ENCODE results near the gene LYRM7. TPM values are rescaled to one million over a fixed set of nuclear protein-coding genes. Genes with fewer than 3 reads are reported as not detected.

The LYRM7 gene
- total and polyA plus RNA-seq, 2 donors, result 5.5 to 8.8 TPM

DNA sequence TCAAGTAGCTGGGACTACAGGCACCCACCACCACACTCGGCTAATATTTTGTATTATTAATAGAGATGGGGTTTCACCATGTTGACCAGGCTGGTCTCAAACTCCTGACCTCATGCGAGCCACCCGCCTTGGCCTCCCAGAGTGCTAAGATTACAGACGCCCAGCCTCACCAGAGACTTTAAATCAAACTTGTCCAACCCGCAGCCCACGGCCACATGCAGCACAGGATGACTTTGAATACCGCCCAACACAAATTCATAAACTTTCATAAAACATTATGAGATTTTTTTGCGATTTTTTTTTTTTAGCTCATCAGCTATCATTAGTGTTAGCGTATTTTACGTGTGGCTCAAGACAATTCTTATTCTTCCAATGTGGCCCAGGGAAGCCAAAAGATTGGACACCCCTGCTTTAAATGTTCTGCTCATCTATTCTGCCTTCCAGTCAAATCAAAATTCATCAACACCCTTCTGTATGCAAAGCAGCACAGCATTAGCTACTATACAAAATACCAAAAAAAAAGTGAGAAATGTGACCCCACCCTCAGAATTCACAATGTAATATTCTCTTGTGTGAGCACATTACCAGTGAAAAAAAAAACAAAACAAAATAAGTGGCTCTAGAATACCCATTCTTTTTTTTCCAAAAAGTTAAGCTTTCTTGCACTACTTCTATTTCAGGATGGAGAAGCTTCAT, 50.4 kb downstream of the LYRM7 start:
- no peak for DNase-seq (ENCODE audit: low read depth in 6 of 9, low spot score in 9 of 9)
- H3K4me3 ChIP-seq (ENCODE audit: low read length in 2 of 2), result no peak overlapping the region
- H3K36me3 ChIP-seq (ENCODE audit: control insufficient read depth in 2 of 2, insufficient read depth in 2 of 2, low read length in 1 of 2), result no peaks in the 10 kb centered on the region
- no peaks in the 10 kb centered on the region for H3K4me1 ChIP-seq (ENCODE audit: control insufficient read depth in 2 of 2, insufficient read depth in 2 of 2, low read length in 2 of 2)
- WGBS, result 98% methylated on average over 10 of the region's 10 CpGs
- no peak overlapping the region for H3K27ac ChIP-seq (ENCODE audit: low read depth in 1 of 2, low read length in 1 of 2)
- no peaks in the 10 kb centered on the region for H3K27me3 ChIP-seq (ENCODE audit: control insufficient read depth in 2 of 2, insufficient read depth in 1 of 2, low read length in 1 of 2)
- H3K9me3 ChIP-seq (ENCODE audit: control insufficient read depth in 2 of 2, insufficient read depth in 1 of 2, low read length in 1 of 2), result no peaks in the 10 kb centered on the region

GRCh38 chr5:131221888-131222287, 51.1 kb downstream of the LYRM7 start:
- no peak overlapping the region for H3K27ac ChIP-seq (ENCODE audit: low read depth in 1 of 2, low read length in 1 of 2)
- no peak overlapping the region for H3K4me3 ChIP-seq (ENCODE audit: low read length in 2 of 2)
- no peaks in the 10 kb centered on the region for H3K36me3 ChIP-seq (ENCODE audit: control insufficient read depth in 2 of 2, insufficient read depth in 2 of 2, low read length in 1 of 2)
- no peak for DNase-seq (ENCODE audit: low read depth in 6 of 9, low spot score in 9 of 9)
- H3K27me3 ChIP-seq (ENCODE audit: control insufficient read depth in 2 of 2, insufficient read depth in 1 of 2, low read length in 1 of 2), result no peaks in the 10 kb centered on the region
- no peaks in the 10 kb centered on the region for H3K9me3 ChIP-seq (ENCODE audit: control insufficient read depth in 2 of 2, insufficient read depth in 1 of 2, low read length in 1 of 2)
- H3K4me1 ChIP-seq (ENCODE audit: control insufficient read depth in 2 of 2, insufficient read depth in 2 of 2, low read length in 2 of 2), result no peaks in the 10 kb centered on the region

DNA sequence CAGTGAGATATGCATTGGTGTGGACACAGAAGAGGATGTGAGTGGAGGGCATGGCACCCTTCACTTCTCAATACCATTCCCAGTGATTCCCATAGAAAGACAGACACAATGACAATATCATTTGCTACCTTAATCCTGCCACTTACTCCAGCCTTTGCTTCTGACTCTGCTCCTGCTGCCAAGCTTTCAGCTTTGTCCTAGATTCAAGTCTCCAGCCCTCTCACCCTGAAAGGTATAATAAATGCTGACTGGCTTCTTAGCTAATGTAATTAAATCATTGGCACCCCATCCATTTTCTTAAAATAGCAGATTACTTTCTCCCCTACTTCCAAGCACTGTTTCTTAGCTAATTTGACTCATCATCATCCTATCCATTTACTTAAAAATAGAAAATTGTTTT, 52.0 kb downstream of the LYRM7 start:
- DNase-seq (ENCODE audit: low read depth in 6 of 9, low spot score in 9 of 9), result no peak
- Histone ChIP-seq H3K4me1 (ENCODE audit: control insufficient read depth in 2 of 2, insufficient read depth in 2 of 2, low read length in 2 of 2) (no peaks in the 10 kb centered on the region), H3K27ac (ENCODE audit: low read depth in 1 of 2, low read length in 1 of 2) (no peak overlapping the region), H3K4me3 (ENCODE audit: low read length in 2 of 2) (no peak overlapping the region), H3K9me3 (ENCODE audit: control insufficient read depth in 2 of 2, insufficient read depth in 1 of 2, low read length in 1 of 2) (no peaks in the 10 kb centered on the region), H3K27me3 (ENCODE audit: control insufficient read depth in 2 of 2, insufficient read depth in 1 of 2, low read length in 1 of 2) (no peaks in the 10 kb centered on the region), H3K36me3 (ENCODE audit: control insufficient read depth in 2 of 2, insufficient read depth in 2 of 2, low read length in 1 of 2) (no peaks in the 10 kb centered on the region)

GRCh38 chr5:131223751-131224386, 53.1 kb downstream of the LYRM7 start:
- H3K9me3 ChIP-seq (ENCODE audit: control insufficient read depth in 2 of 2, insufficient read depth in 1 of 2, low read length in 1 of 2), result no peaks in the 10 kb centered on the region
- WGBS, result 96% methylated on average over 2 of the region's 2 CpGs

DNA sequence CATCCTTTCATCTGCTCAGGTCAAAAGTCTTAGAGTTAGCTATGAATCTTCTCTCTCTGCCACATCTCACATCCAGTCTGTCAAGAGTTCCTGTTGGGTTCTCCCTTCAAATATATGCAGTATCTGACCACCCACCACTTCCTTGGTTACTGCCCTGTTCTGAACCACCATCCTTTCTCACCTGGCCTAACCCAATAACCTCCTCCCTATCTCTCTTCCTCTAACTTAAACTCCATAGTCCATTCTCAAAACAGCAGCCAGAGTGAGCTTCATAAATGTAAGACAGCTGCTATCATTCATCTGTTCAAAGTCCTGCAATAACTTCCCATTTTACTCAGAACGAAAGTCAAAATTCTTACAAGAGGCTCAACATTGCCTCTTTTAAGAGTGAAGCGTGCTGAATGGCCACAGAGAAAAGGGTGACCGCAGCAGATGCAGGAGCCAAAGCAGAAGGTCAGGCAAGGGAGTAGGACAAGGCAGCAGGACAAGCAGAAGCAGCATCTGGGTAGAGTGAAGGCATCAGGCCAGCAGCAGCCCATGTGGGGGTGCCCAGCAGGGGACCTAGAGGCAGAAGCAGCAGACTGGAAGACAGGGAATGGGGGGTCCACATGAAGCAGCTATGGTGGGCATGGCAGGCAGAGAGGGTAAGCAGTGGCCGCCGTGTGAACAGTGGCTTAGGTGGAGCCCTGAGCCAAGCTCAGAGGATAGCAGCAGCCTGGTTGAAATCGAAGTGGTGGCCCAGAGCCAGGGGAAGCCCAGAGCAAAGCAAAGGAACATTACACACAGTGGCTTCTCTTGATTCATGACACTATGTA, 53.9 kb downstream of the LYRM7 start:
- H3K36me3 ChIP-seq (ENCODE audit: control insufficient read depth in 2 of 2, insufficient read depth in 2 of 2, low read length in 1 of 2), result no peaks in the 10 kb centered on the region
- peak in 1 of 9 donors; percentile 33 for DNase-seq (ENCODE audit: low read depth in 6 of 9, low spot score in 9 of 9)
- H3K4me3 ChIP-seq (ENCODE audit: low read length in 2 of 2), result no peak overlapping the region
- H3K4me1 ChIP-seq (ENCODE audit: control insufficient read depth in 2 of 2, insufficient read depth in 2 of 2, low read length in 2 of 2), result no peaks in the 10 kb centered on the region
- no peak overlapping the region for H3K27ac ChIP-seq (ENCODE audit: low read depth in 1 of 2, low read length in 1 of 2)
- no peaks in the 10 kb centered on the region for H3K9me3 ChIP-seq (ENCODE audit: control insufficient read depth in 2 of 2, insufficient read depth in 1 of 2, low read length in 1 of 2)
- H3K27me3 ChIP-seq (ENCODE audit: control insufficient read depth in 2 of 2, insufficient read depth in 1 of 2, low read length in 1 of 2), result no peaks in the 10 kb centered on the region
- 67% methylated on average over 6 of the region's 6 CpGs for WGBS

More at GRCh38 chr5:131223751-131224386, 53.1 kb downstream of the LYRM7 start:
- no peaks in the 10 kb centered on the region for H3K27me3 ChIP-seq (ENCODE audit: control insufficient read depth in 2 of 2, insufficient read depth in 1 of 2, low read length in 1 of 2)
- no peak overlapping the region for H3K4me3 ChIP-seq (ENCODE audit: low read length in 2 of 2)
- no peak for DNase-seq (ENCODE audit: low read depth in 6 of 9, low spot score in 9 of 9)
- H3K36me3 ChIP-seq (ENCODE audit: control insufficient read depth in 2 of 2, insufficient read depth in 2 of 2, low read length in 1 of 2), result no peaks in the 10 kb centered on the region
- no peak overlapping the region for H3K27ac ChIP-seq (ENCODE audit: low read depth in 1 of 2, low read length in 1 of 2)
- no peaks in the 10 kb centered on the region for H3K4me1 ChIP-seq (ENCODE audit: control insufficient read depth in 2 of 2, insufficient read depth in 2 of 2, low read length in 2 of 2)

DNA sequence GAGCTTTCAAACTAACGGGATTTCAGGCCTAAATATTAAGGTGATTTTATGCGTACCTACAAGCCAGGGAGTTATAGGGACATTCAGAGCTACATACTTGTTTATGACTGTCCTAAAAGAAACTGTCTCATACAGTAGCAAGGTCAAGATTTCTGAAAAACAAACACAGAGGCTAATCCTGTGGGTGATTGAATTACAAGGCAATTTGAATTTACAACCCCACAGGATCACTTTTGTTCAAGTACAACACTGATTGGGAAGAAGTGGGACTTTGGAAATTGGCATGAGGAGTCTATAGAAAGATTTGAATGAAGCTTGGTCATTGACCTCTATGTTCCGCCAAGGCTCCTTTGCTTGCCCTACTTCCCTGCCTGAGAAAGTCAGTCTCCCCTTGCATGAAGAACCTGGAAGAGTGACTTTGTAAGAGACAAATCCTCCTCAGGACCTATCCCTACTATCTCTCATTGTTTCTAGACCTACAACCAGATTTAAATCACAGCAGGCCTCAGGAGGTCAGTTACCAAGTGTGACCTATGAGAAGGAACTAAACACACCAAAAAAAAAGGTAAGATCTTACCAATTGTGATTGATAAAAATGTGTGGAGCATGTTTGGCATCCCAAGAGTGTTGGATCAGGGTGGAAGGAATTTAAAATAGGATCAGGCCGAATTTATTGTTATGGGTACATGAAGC, 54.7 kb downstream of the LYRM7 start:
- WGBS, result 86% methylated on average over 4 of the region's 4 CpGs
- Histone ChIP-seq H3K36me3 (ENCODE audit: control insufficient read depth in 2 of 2, insufficient read depth in 2 of 2, low read length in 1 of 2) (no peaks in the 10 kb centered on the region), H3K27me3 (ENCODE audit: control insufficient read depth in 2 of 2, insufficient read depth in 1 of 2, low read length in 1 of 2) (no peaks in the 10 kb centered on the region), H3K9me3 (ENCODE audit: control insufficient read depth in 2 of 2, insufficient read depth in 1 of 2, low read length in 1 of 2) (no peaks in the 10 kb centered on the region), H3K4me3 (ENCODE audit: low read length in 2 of 2) (no peak overlapping the region), H3K4me1 (ENCODE audit: control insufficient read depth in 2 of 2, insufficient read depth in 2 of 2, low read length in 2 of 2) (no peaks in the 10 kb centered on the region), H3K27ac (ENCODE audit: low read depth in 1 of 2, low read length in 1 of 2) (no peak overlapping the region)
- no peak for DNase-seq (ENCODE audit: low read depth in 6 of 9, low spot score in 9 of 9)

DNA sequence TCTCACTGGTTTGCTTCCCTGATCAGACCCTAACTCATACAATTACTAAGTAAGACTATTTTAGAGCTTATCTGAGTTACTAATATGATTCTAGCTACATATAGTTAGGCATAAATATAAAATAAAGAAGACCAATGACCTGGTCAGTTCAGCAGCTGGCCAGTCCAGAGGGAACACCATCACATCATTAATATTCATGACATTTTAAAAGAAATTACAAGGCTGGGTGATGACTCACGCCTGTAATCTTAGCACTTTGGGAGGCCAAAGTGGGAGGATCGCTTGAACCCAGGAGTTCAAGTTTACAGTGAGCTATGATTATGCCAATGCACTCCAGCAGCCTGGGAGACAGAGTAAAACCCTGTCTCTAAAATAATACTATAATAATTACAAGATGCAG, 56.2 kb downstream of the LYRM7 start:
- no peak for DNase-seq (ENCODE audit: low read depth in 6 of 9, low spot score in 9 of 9)
- 96% methylated on average over 2 of the region's 2 CpGs for WGBS
- no peak overlapping the region for H3K27ac ChIP-seq (ENCODE audit: low read depth in 1 of 2, low read length in 1 of 2)
- no peaks in the 10 kb centered on the region for H3K27me3 ChIP-seq (ENCODE audit: control insufficient read depth in 2 of 2, insufficient read depth in 1 of 2, low read length in 1 of 2)
- H3K36me3 ChIP-seq (ENCODE audit: control insufficient read depth in 2 of 2, insufficient read depth in 2 of 2, low read length in 1 of 2), result no peaks in the 10 kb centered on the region
- H3K4me1 ChIP-seq (ENCODE audit: control insufficient read depth in 2 of 2, insufficient read depth in 2 of 2, low read length in 2 of 2), result no peaks in the 10 kb centered on the region
- no peak overlapping the region for H3K4me3 ChIP-seq (ENCODE audit: low read length in 2 of 2)
- no peaks in the 10 kb centered on the region for H3K9me3 ChIP-seq (ENCODE audit: control insufficient read depth in 2 of 2, insufficient read depth in 1 of 2, low read length in 1 of 2)

GRCh38 chr5:131228646-131229045, 57.9 kb downstream of the LYRM7 start:
- WGBS, result 80% methylated on average over 1 of the region's 1 CpG
- no peaks in the 10 kb centered on the region for H3K4me1 ChIP-seq (ENCODE audit: control insufficient read depth in 2 of 2, insufficient read depth in 2 of 2, low read length in 2 of 2)
- no peaks in the 10 kb centered on the region for H3K36me3 ChIP-seq (ENCODE audit: control insufficient read depth in 2 of 2, insufficient read depth in 2 of 2, low read length in 1 of 2)
- H3K27ac ChIP-seq (ENCODE audit: low read depth in 1 of 2, low read length in 1 of 2), result no peak overlapping the region
- DNase-seq (ENCODE audit: low read depth in 6 of 9, low spot score in 9 of 9), result no peak
- no peak overlapping the region for H3K4me3 ChIP-seq (ENCODE audit: low read length in 2 of 2)
- H3K9me3 ChIP-seq (ENCODE audit: control insufficient read depth in 2 of 2, insufficient read depth in 1 of 2, low read length in 1 of 2), result no peaks in the 10 kb centered on the region
- no peaks in the 10 kb centered on the region for H3K27me3 ChIP-seq (ENCODE audit: control insufficient read depth in 2 of 2, insufficient read depth in 1 of 2, low read length in 1 of 2)

- Histone ChIP-seq H3K27me3 (ENCODE audit: control insufficient read depth in 2 of 2, insufficient read depth in 1 of 2, low read length in 1 of 2) (no peaks in the 10 kb centered on the region), H3K27ac (ENCODE audit: low read depth in 1 of 2, low read length in 1 of 2) (no peak overlapping the region), H3K36me3 (ENCODE audit: control insufficient read depth in 2 of 2, insufficient read depth in 2 of 2, low read length in 1 of 2) (no peaks in the 10 kb centered on the region), H3K4me3 (ENCODE audit: low read length in 2 of 2) (no peak overlapping the region), H3K9me3 (ENCODE audit: control insufficient read depth in 2 of 2, insufficient read depth in 1 of 2, low read length in 1 of 2) (no peaks in the 10 kb centered on the region), H3K4me1 (ENCODE audit: control insufficient read depth in 2 of 2, insufficient read depth in 2 of 2, low read length in 2 of 2) (no peaks in the 10 kb centered on the region)
- DNase-seq (ENCODE audit: low read depth in 6 of 9, low spot score in 9 of 9), result no peak
- WGBS, result 95% methylated on average over 4 of the region's 4 CpGs
These were observed 58.9 kb downstream of the LYRM7 start for GRCh38 chr5:131229623-131230022.

Measured in thymus (tissue), 11 donors.